GM18508 (cell line): ENCODE data around the gene NCAM2.

Experiments used
- ATAC-seq: cut with Tn5 transposase; IDR thresholded peaks from one replicate; pipeline ENCODE4 v1.9.1; 2021; ENCODE audit warnings: moderate number of reproducible peaks; ENCODE audit not compliant: insufficient read depth, unreplicated experiment

The NCAM2 gene

DNA sequence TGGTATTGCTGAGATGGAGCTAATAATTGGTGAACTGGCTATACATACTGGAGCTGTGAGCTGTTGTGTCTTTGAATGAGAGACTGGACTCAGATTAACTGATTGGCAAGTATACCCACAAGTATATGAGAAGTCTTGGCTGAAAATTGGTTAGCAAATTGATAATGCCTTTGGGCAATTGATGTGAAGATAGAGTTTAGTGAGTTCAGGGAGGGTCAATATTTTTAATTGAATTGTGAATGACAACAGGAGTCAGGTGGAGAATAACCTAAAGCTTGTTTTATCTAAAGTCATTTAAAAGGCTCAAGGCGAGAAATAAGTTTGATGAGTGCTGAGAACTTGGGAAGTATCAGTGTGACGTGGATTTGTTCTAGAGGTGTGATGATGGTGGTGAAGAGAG is 27.5 kb downstream of the NCAM2 start:
- ATAC-seq = no peak

DNA sequence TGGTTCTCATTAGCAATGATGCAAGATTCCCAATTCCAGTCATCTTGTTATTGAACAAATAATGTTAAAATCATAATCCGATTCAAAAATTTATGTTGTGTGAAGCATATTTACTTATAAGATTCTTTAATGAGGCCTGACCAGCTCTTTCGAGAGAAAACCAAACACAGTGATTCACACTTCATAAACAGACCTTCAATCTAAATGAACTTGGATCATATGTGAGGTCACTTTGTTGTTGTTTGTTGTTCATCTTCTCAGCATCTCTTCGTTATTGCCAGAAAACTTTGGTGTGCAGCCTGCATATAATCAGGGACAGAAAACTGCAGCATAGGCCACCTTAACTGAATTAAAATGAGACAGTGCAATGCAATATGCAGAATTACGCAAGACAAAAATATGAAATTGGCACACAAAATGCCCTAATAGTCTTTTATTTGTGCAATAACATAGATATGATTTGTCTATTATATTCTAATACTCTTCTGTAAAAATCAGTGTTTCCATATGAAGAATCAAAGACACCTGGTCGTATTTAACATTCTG is 30.1 kb downstream of the NCAM2 start:
- ATAC-seq = no peak

DNA sequence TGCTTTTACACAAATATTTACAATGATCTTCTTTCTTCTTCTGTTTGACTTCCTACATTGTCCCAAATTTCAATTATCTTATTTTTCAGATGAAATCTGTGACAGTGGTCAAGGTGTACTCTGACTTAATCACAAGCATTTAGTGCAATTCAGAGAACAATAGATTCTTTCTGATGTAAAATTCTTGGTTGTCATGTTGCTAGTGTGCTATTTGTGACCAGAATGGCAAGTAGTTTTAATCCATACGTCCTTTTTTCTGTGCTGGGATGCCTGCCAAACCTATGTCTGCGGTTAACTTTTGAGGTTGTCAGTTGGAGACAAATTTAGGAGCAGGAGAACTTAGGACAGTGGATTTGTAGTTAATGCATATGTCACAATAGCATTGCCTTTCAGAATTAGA is 31.0 kb downstream of the NCAM2 start:
- ATAC-seq = no peak

DNA sequence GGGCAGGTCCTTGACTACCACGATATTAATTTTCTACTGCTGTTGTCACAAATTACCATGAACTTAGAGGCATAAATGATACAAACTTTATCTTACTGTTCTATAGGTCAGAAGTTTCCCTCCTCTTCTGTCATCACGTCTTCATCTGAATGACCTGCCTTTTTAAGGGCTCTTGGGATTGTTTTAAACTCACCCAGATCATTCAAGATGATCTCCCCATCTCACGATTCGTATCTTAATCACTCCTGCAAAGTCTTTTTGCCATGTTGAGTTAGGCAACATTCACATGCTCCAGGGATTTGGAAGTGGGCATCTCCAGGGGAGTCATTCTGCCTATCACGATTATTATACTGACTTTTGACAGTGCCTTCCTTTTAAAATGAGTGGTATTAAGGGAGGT is 32.1 kb downstream of the NCAM2 start:
- ATAC-seq = no peak

DNA sequence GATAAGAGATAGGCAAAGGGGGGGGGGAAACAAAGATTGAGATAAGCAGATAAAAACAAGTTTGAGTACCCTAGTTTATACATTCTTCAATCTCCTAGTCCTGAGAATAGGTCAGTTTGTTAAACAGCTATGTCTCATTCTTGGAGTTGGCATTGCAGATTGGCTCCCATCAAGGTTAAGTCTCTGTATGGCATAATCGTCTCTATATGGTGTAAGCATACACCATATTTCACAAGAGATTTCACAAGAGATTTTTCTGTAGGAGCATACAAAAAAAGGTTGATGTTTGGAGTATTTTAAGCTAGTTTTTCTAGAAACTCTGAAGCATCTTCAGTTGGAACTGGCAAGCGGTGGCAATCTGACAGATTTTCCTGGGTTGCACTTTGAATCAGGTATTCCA is 35.8 kb downstream of the NCAM2 start:
- no peak for ATAC-seq

DNA sequence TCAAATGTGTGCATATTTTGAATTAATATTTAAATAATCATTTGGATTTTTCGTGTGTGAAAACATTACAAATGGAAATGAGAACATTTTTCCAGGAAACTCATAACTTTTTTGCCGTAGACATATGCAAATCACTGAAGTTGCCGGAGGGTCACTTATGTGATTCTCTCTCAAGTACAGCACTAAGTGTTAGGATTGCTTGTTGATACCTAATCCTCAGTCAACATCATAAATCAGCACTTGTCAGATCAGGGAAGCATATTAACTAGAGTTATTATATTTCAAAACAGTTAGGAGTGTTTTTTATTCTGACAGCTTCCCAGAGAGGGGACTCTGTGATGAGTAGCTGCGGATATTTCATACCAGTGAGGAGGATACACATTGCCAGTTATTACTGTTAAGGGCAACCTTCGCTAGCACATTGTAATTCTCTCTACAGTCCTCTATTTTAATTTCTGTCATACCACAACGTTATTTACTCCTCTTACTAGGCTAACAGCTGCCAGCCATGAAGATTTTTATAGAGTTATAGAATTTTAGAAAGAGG is 41.5 kb downstream of the NCAM2 start:
- ATAC-seq = no peak

DNA sequence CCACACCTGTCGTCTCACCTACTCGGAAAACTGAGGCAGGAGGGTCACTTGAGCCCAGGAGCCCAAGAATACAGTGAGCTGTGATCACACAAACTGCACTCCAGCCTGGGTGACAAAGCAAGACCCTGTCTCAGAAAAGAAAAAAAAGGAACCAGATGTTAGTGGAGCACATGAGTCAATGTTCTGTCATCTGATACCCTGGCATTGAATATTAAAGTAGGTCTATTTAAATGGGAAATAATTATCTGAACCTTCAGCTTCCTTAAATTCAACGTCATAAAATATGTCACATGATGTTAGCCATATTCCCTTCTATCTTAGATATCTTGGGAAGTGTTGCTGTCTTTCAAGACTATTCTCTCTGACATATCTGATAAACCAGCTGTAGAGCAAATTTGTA is 47.3 kb downstream of the NCAM2 start:
- ATAC-seq = no peak

DNA sequence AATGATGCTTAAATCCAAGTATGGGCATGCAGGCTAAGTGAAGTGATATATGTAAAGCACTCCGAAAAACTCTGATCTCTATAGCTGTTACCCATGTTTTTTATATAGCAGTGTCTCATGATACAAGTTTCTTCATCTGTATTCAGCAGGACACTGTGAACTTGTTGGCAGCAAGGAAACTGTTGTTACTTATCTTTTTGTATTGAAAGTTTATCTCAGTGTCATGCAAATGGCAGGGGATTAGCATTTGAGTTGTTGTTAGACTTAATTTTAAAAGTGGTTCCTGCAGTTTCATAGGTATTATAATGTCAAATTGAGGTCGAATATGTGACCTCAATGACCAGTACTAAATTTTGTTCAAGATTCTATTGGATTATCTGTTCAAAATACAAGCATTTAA is 47.9 kb downstream of the NCAM2 start:
- ATAC-seq = no peak

DNA sequence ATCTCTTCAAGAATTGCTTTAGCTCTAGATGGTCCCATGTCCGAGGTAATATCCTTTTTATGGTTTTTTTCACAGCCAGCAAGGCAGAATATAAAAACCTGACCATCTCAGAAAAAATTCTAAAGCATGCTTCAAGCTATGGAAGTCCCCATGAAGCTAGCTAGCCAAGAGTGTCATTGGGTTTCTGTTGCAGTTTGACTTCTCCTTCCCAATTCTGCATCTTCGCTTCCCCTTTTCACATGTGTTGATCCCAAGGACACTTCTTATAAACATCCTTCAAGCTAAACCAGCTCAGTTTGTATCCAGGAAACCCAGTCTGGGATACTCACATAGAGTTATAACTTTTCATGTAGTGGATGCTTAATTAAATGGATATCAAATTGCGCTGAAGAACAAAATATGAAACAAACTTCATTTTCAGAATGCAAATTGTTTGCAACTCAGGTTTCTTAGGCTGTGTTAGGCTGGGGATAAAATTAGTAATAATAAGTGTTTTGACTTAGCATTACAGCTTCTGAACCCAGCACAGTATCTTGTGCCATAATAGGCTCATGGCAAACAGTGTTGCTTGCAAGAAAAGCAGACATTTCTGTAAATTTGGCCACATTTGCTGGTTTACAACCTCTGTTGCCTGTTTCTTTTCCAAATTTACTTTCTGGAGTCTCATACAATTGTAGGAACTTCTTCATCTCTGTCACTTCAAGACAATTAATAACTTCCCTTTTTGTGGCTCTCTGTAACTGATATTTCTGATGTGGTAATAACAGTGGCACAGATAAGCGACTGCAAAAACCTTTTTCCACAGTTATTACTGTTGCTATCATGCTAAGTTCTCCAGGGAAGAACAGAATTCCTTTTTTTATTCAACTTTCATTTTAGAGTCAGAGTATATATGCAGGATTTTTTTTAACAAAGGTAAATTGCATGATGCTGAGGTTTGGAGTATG is 53.2 kb downstream of the NCAM2 start:
- ATAC-seq = no peak

DNA sequence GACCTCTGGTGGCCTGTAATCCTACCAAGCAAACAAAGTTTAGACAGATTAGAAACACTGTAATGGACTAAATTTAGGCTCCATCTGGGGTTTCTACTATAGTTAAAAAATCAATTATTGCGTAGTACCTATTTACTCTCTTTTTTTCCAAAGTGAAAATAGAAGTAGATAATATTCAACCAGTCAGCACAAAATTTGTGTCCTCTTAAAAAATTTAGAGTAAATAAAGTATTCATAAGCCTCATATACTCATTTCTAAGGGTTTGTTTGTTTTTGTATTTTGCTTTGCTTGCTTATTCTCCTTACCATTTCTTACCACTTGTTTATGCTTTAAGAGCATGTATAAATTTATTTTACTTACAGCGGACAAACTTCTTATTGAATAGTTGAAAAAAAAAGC is 54.5 kb downstream of the NCAM2 start:
- ATAC-seq = no peak

DNA sequence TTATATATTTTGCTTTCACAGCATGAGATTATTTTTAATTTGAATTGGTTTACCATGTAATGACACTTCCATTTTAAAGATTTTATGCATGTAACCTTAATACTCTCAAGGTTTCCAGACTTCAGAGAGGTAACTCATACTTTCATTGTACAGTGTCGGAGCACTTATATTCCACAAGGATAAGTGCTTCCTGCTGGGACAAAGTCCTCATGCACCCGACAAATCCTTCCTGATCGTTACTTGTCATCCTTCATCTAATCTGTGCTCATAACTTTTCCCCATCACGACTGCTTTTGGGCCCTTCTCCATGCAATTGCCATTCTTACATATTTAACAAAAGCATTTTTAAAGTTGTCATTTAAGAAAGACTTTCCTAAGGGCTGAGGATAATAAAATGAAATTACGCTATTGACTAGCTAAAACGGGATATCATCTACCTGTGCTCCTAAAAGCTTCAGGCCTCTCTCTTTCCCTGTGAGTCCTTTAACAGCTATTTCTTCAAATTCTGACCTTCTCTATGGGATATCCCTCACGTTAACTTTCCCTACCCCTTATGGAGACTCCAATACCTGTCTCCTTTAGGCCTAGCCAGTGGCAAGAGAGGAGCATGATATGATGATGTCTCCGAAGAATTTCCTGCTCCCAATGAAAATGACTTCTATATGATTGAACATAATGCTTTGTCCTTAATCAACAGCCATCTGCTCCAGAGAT is 59.3 kb downstream of the NCAM2 start:
- no peak for ATAC-seq

DNA sequence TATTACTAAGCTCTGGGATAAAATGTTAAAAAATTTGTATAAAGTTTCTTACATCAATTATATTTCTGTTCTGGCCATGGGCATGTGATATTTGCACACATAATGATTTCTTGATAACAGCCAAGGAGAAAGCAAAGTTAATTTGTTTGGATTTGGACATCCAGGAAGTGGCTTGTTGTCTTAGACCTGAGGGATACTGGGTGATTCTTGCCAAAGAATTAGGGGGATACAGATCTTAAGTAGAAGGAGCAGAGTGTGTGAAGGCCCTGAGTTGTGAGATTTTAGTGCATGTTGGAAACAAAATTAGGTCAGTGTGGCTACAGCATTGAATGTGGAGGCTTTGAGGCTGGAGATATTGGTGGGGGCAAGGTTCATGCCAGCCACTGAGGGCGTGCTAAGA is 65.6 kb downstream of the NCAM2 start:
- no peak for ATAC-seq

DNA sequence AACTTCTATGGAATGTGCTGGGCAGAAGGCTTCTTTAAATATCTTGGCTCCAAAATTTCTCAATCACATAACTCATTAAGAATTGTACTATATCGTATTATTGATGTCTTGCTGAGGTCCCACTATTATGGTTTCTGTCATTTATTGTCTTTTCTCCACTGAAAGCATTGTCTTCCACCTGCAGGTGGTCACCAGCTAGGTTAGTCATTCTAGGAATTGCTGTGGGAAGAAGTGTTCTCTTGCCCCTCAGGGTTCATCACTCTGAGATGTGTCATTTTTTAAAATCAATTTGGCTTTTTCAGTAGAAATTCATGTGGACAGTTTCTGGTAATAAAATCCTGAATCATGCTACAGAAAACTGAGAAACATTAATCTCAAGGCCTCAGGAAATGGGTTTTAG is 66.1 kb downstream of the NCAM2 start:
- no peak for ATAC-seq

DNA sequence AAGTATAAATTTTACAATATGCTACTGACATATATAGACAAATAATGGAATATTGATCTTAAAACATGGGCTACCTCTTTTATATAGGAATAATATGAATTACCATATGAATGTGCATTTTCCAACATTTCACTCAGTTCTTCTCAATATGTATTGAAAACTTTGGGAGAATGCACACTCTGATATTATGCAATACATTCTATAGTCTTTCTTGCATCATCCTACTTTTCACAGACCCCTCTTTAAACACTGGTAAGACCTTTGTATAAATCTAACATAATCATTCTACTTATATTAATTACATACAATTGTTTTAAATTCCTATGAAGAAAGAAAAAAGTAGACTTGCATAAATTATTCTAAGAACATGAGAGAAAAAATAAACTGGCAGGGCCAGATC is 69.2 kb downstream of the NCAM2 start:
- ATAC-seq = no peak

DNA sequence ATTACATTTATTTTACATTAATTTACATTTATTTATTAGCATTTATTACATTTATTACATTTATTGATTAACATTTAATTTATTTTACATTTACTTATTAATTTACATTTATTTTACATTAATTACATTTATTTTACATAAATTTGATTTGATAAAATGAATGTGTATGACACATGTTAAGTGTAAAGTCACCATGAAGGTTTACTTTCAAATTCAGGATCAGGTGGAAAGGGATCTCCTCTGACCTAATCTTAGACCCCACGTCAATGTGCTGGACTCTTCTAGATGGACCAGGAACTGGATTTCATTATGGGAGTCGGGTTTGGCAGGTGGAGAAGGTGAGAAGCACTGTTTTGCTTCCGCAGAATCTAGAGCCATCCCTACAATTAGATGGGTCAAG is 76.1 kb downstream of the NCAM2 start:
- ATAC-seq = no peak

DNA sequence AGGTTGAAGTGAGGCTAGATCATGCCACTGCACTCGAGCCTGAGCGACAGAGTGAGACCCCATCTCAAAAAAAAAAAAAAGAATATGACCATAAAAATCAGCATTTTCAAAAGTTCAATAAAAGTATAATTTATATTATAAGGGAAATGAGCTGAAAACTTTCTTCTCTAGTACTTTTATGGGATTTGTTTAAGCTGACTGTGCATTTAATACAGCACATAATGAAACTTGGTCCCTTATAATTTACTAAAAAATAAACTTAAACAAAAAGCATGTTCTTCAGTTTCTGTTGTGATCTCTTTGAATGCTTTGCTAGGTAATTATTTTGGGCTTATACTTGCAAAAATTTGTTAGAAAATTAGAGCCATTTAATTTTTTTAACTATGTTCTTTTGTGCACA is 77.8 kb downstream of the NCAM2 start:
- ATAC-seq = no peak

DNA sequence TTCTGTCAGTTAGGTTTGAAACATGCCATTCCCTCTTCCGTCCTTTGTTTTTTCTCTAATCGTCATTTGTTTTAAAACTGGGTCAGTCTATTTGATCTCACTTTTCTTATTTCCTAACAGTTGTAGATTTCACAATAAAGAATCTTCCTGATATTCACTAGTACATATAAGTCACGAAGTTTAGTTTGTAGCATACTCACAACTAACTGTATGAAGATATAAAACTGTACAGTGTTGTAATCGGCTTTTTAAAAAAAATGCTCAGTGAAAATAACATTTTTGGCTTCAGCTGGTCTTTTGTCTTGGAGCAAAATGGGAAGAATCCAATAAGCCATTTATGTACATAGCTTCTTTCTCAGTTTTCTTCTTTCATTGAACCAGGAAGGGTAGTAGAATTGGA is 78.3 kb downstream of the NCAM2 start:
- ATAC-seq = no peak

DNA sequence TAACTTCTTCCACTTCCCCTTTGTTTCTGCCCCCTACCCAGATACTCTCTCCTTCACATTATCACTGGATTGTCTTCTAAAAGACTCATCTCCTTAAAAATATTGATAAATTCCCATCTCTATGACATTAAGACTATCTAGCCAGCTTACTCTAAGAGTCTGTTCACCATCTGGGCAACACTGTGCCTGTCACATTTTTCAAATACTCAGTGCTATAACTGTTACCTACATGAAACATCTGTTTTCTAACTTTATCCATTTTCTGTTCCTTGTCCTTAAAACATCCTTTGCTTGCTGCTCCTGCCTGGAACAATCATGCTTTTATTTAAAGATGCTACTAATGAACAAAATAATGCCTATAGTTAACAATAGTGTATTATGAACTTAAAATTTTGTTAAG is 81.4 kb downstream of the NCAM2 start:
- ATAC-seq = no peak

DNA sequence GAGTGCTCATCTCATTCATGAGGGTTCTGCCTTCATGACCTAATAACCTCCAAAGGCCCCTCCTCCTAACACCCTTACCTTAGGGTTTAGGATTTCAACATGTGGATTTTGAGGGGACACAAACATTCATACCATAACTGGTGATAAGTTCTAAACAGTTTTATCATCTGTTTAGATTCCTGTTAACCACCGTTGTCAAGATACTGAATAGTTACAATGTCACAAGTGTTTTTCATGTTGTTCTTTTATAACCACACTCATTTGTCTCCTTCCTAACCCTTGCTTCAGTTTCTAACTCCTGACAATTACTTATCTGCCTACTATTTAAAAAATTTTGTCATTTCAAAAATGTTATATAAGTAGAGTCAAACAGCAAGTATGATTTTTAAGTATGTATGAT is 86.0 kb downstream of the NCAM2 start:
- ATAC-seq = no peak

DNA sequence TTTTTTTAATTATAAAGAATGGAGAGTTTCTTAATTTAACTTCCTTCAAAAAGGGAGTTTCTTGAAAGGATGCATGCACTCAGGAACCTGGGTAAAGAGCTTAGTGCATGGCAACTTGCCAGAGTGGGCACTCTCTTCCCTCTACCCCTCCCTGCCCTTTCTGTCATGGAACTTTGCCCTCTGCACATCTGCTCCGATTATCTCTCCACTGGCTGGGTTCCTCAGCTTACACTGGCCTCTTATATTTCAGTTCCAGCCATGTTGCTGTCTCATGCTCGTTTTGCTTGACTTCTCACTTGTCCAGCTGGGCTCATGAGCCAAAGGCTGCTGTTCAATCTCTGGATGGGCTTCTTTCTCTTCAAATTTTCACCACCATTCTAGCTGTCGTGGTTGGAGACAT is 87.0 kb downstream of the NCAM2 start:
- no peak for ATAC-seq

DNA sequence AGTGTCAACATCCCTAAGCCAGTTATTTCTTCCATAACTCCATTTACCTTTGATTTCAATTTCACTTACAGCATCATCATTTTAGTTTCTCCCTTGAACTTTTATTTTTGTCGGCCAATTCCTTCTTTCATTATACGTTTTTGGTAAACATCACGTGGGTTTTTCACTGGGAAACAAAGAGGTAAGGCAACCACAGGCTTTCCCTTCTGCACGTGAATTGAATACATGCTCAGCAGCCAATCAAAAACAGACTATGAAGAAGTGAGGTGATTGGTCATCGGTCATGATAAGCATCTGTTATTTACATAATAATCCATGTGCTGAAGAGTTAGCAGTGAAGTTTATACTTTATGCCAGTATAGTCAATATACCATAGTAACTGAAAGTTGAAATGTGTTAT is 98.7 kb downstream of the NCAM2 start:
- no peak for ATAC-seq
